Stomach (tissue), 9 donors: ENCODE data around the gene ADCY5. TPM values are rescaled to one million over a fixed set of nuclear protein-coding genes. Genes with fewer than 3 reads are reported as not detected.

Experiments
- DNase-seq, 2 donors: peaks; one replicate each; pipeline versions ENCODE4 v3.0.0 to v3.0.0-alpha.2; 2013 to 2019
- H3K27ac ChIP-seq, 5 donors: fragments of 200-600 bp in 4 of 5; sonication (generic) in 4 of 5; one replicate each; pipeline ENCODE4 v1.5.1; 2013 to 2019; ENCODE audit warnings: mild to moderate bottlenecking in 1 of 5, moderate library complexity in 1 of 5
- H3K27me3 ChIP-seq, 3 donors: fragments of 200-600 bp; sonication (generic); one replicate each; pipeline ENCODE4 v1.5.1; 2017 to 2019; ENCODE audit warnings: mixed run types in 1 of 3
- H3K36me3 ChIP-seq, 4 donors: fragments of 200-600 bp; sonication (generic); 1 replicate in 3 of 4; 2 replicates in 1 of 4; pipeline ENCODE4 v1.5.1; 2016 to 2019
- H3K4me1 ChIP-seq, 4 donors: fragments of 200-600 bp; sonication (generic); one replicate each; pipeline ENCODE4 v1.5.1; 2016 to 2019
- H3K4me3 ChIP-seq, 4 donors: fragments of 200-600 bp; sonication (generic) in 3 of 4; one replicate each; pipeline ENCODE4 v1.5.1; 2016 to 2019; ENCODE audit warnings: mild to moderate bottlenecking in 1 of 4
- H3K9me3 ChIP-seq, 4 donors: fragments of 200-600 bp; sonication (generic); one replicate each; pipeline ENCODE4 v1.5.1; 2016 to 2019
- EP300 ChIP-seq: sonication (generic); formaldehyde crosslinking; IDR thresholded peaks from one replicate; pipeline ENCODE4 v1.6.1; 2017; ENCODE audit warnings: antibody characterized with exemption
- POLR2A ChIP-seq, 4 donors: fragments of 450-650 bp; IDR thresholded peaks; one replicate each; pipeline ENCODE4 v1.6.1; 2016; ENCODE audit warnings: antibody characterized with exemption in 4 of 4, control low read depth in 2 of 4, mild to moderate bottlenecking in 1 of 4, moderate library complexity in 1 of 4
- POLR2AphosphoS5 ChIP-seq, 3 donors: sonication (generic); formaldehyde crosslinking; IDR thresholded peaks; one replicate each; pipeline ENCODE4 v1.6.1; 2016; ENCODE audit warnings: antibody characterized with exemption in 3 of 3
- WGBS, 5 donors: extraction: QIAGEN DNeasy Blood & Tissue Kit in 3 of 5; methylation state at CpG; one replicate each; pipeline versions ENCODE4 v1.1.5 to v1.1.7; 2013 to 2018; 5-methylcytosine and 5-hydroxymethylcytosine counted together
- intact Hi-C: fragments of 100-400 bp; cut with DNase I; formaldehyde crosslinking; loops from one replicate; pipeline ENCODE4 v1.15.1; 2023; ENCODE audit warnings: low total_unique reads
- polyA plus RNA-seq, 3 donors: library from polyadenylated mRNA; stranded (reverse); fragments of 200-250 nt; gene quantifications; one replicate each; pipeline ENCODE4 v1.2.3, GENCODE V29; 2013
- total RNA-seq, 5 donors: library from RNA; depleted of rRNA; stranded (reverse); fragments of >200 nt; gene quantifications; one replicate each; pipeline versions ENCODE4 v1.1.0 to v1.2.3, GENCODE V29; 2014 to 2016
- TF ChIP-seq, protein P1 (sequence below), 7 experiments: fragments of 450-650 bp in 4 of 7; fragments of 200-600 bp in 3 of 7; sonication (generic) in 3 of 7; IDR thresholded peaks; one replicate each; pipeline ENCODE4 v1.5.1; 2016 to 2019; ENCODE audit warnings: antibody characterized with exemption in 7 of 7, control low read depth in 2 of 7, mild to moderate bottlenecking in 1 of 7
- donor health status: healthy with polysubstance abuse.
- donor health status: Bipolar disorder and iron deficiency.
- donor health status: healthy.

The ADCY5 gene
- total and polyA plus RNA-seq, 8 donors = 1.8 to 79.9 (median 16.3) TPM

DNA sequence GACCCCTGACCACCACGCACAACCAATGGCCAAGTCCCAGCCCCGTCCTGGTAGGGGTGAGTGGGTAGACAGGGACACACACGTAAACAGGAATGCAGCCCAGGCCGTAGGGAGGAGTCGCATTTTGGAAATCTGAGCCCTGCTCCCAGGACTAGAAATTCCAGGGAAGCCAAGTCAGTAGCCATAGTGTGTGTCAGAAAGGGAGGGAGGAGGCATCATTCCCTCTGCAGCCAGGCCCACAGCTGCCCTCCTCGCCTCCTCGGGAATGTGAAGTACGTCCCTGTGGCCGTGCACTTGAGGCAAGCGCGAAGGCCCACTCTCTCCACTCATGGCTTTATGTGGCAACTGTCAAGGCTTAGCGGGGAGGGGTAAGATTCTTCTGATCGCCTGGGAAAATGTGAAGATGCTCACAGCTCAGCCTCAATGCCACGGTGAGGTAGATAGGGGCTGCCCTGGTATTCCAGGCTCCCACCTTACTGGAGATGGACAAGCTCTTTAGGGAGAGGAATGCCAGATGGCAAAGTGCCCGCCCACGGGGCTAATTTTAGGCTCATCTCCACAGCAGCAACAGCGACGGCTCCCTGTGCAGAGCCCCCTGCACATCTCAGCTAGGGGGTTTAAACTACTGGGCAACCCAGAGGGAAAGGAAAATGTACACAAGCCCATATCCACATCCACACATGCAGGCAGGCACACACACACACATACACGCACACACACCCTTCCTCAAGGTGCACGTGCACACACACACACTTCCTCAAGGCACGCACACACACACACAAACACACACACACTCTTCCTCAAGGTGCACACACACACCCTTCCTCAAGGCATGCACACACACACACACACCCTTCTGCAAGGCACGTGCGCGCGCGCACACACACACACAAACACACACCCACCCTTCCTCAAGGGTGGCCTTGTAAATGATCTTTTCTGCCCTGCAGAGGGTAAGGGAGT lies 65.5 kb downstream of the ADCY5 start:
- H3K27me3 ChIP-seq = peaks cover 0 to 3% (median 0%) of the 10 kb centered on the region in 3 donors
- intact Hi-C loops = no loop called here
- H3K27ac ChIP-seq = peak overlapping the region in 4 of 5 donors; percentile 76 to 89 (median 80)
- TF ChIP-seq EP300 (no peak), POLR2AphosphoS5 (IDR thresholded peaks at IDR 0.05) (peak in 1 of 3 donors; percentile 30)
- no peak overlapping the region for H3K4me3 ChIP-seq
- no peaks in the 10 kb centered on the region for H3K36me3 ChIP-seq
- DNase-seq = peak in 1 of 2 donors; percentile 53
- 70 to 77% (median 72%) methylated on average over 20 to 26 of the region's 26 CpGs for WGBS, 5 donors
- H3K9me3 ChIP-seq = no peaks in the 10 kb centered on the region
- peaks cover 4 to 79% (median 37%) of the 10 kb centered on the region in 4 donors for H3K4me1 ChIP-seq

DNA sequence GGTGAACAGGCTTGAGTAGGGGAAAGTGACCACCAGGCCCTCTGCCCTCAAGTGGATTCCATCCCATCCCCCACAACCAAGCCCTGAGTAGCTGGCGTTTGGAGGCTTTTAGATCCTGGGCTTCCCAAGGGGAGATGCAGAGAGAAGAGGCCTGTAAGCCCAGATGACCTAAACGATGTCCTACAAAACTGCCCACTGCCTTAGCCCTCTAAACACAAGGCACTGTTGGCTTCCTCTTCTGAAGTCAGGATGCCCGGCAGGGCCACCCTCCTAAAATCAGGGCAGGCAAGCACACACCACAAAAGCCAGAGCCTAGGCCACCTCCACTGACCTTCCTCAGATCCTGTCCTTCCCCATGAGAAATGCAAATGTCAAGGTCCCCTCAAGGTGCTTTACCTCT lies 68.6 kb downstream of the ADCY5 start:
- Histone ChIP-seq H3K27me3 (no peaks in the 10 kb centered on the region), H3K4me3 (no peak overlapping the region), H3K4me1 (peaks cover 4 to 70% (median 33%) of the 10 kb centered on the region in 4 donors), H3K27ac (peak overlapping the region in 4 of 5 donors; percentile 60 to 89 (median 80)), H3K9me3 (no peaks in the 10 kb centered on the region), H3K36me3 (no peaks in the 10 kb centered on the region)
- 63 to 77% (median 69%) methylated on average over 2 to 3 of the region's 3 CpGs for WGBS, 5 donors
- DNase-seq = no peak
- TF ChIP-seq EP300 = no peak
- TF ChIP-seq, protein P1, sequence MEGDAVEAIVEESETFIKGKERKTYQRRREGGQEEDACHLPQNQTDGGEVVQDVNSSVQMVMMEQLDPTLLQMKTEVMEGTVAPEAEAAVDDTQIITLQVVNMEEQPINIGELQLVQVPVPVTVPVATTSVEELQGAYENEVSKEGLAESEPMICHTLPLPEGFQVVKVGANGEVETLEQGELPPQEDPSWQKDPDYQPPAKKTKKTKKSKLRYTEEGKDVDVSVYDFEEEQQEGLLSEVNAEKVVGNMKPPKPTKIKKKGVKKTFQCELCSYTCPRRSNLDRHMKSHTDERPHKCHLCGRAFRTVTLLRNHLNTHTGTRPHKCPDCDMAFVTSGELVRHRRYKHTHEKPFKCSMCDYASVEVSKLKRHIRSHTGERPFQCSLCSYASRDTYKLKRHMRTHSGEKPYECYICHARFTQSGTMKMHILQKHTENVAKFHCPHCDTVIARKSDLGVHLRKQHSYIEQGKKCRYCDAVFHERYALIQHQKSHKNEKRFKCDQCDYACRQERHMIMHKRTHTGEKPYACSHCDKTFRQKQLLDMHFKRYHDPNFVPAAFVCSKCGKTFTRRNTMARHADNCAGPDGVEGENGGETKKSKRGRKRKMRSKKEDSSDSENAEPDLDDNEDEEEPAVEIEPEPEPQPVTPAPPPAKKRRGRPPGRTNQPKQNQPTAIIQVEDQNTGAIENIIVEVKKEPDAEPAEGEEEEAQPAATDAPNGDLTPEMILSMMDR (IDR thresholded peaks at IDR 0.05) = no peak
- no peak for TF ChIP-seq POLR2AphosphoS5 (IDR thresholded peaks at IDR 0.05)
- intact Hi-C loops = no loop called here

DNA sequence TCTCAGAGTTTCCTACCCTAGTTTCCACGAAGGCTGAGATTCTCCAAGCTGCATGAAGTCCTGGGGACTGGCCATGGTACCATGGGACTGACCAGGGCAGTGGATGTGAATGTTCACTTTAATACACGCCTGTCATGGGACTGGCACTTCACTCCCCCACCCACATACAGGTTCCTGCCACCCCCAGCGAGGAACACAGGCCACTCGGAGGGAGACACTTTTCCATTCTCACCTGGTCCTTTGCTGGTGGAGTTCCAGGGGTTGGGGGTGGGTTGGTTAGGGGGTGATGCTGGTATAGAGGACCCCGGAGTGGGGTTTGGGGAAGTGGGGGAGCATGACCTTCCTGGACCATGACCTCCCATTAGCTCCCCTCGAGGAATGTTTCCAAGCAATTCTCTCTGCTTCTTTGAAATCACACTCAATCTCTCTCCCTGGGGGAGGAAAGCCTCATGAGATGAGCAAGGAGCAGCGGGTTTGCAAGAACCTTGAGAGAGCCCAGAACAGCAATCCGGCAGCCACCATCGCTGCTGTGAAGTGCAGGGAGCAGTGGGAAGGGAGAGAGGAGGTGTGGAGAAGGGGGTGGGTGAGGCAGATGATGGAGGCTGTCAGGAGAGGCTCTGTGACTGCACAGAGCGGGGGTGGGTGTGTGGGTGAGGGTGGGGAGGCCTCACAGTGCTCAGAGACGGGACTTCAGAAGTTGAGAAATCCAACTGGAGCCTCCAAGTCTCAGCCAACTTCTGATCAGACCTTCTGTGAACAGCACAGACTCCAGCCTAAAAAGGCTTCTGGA lies 69.7 kb downstream of the ADCY5 start:
- no peak overlapping the region for H3K4me3 ChIP-seq
- 76 to 86% (median 85%) methylated on average over 11 of the region's 11 CpGs for WGBS, 5 donors
- H3K4me1 ChIP-seq = peaks cover 4 to 72% (median 28%) of the 10 kb centered on the region in 4 donors
- intact Hi-C loops = no loop called here
- no peaks in the 10 kb centered on the region for H3K9me3 ChIP-seq
- H3K36me3 ChIP-seq = no peaks in the 10 kb centered on the region
- no peak for DNase-seq
- peak overlapping the region in 4 of 5 donors; percentile 60 to 89 (median 80) for H3K27ac ChIP-seq
- H3K27me3 ChIP-seq = peaks cover 0 to 7% (median 0%) of the 10 kb centered on the region in 3 donors
- TF ChIP-seq EP300 (no peak), POLR2A (IDR thresholded peaks at IDR 0.05) (no peak), POLR2AphosphoS5 (IDR thresholded peaks at IDR 0.05) (no peak)
- TF ChIP-seq, protein P1 (IDR thresholded peaks at IDR 0.05) = no peak

DNA sequence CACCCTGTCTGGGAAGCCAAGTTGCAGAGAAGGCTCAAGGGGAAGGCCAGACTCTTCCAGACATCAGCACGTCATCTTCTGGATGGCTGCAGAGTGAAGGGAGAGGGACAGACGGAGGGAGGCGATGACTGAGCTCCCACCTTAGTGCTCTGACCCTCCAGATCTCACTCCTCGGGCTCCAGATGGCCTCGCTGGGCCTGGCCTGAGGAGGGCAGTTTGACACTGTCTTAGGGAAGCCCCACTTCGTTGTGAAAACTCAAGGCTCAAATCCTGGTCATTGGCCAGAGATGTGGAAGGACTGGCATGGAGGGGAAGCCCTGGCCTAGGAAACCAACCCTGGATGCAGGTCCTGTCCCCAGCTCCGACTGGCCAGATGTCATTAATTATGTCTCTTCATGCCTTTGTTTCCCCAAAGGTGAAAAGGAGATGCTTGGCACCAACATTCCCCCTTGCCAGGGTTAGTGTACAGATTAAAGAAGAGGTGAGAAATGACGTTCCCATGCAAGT lies 70.4 kb downstream of the ADCY5 start:
- 70 to 85% (median 79%) methylated on average over 8 of the region's 8 CpGs for WGBS, 5 donors
- H3K27ac ChIP-seq = peak overlapping the region in 3 of 5 donors; percentile 7 to 89 (median 79)

More for the DNA sequence above, 70.4 kb downstream of the ADCY5 start:
- intact Hi-C loops = no loop called here
- Histone ChIP-seq H3K27me3 (peaks cover 0 to 7% (median 0%) of the 10 kb centered on the region in 3 donors), H3K4me1 (peaks cover 0 to 71% (median 26%) of the 10 kb centered on the region in 4 donors), H3K4me3 (no peak overlapping the region), H3K36me3 (no peaks in the 10 kb centered on the region), H3K9me3 (no peaks in the 10 kb centered on the region)
- no peak for DNase-seq
- TF ChIP-seq POLR2A (IDR thresholded peaks at IDR 0.05) (no peak), EP300 (no peak), POLR2AphosphoS5 (IDR thresholded peaks at IDR 0.05) (no peak)
- TF ChIP-seq, protein P1 (IDR thresholded peaks at IDR 0.05) = no peak
